GM13976 (cell line): ENCODE measurements around the gene KRR1.

Experiments
- DNase-seq: peaks from one replicate; pipeline ENCODE4 v3.0.0; 2012; ENCODE audit warnings: low spot score
- in situ Hi-C: fragments of 300-500 bp; cut with MboI; formaldehyde crosslinking; loops from one replicate; pipeline ENCODE4 v1.12.0; 2022; ENCODE audit warnings: low sequenced_read_pairs, mixed read lengths, inconsistent platforms; ENCODE audit not compliant: unreplicated experiment
- TF ChIP-seq, protein P1 (sequence below): IDR thresholded peaks from 2 replicates; pipeline ENCODE4 v1.5.1; 2012; ENCODE audit warnings: borderline replicate concordance, mild to moderate bottlenecking; ENCODE audit not compliant: insufficient read depth; ENCODE audit errors: extremely low read depth, missing control alignments, control extremely low read depth

The KRR1 gene

DNA sequence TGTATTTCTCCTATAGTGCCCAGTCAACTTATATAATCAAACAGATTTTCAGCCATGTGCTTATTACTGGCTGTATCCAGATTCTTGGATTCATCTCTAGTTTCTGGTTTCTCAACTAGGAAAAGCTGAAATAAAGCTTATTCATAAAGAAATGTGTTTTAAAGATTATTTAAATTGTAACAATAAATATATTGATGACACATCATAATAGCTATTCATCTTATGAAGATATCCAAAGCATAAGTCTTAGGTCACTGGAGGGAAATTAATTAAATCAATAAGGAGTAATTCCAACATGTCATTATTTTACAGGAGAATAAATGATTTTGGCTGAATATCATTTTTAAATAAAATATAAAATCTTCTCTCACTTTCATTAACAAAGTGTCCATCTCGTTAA is 32.1 kb upstream of the KRR1 start:
- in situ Hi-C loops: loop anchor here (25.0 kb wide), 3 partner anchors 794 to 1019 kb away; partner anchors contain the start of genes BBS10 and OSBPL8
- DNase-seq: no peak
- TF ChIP-seq, protein P1, sequence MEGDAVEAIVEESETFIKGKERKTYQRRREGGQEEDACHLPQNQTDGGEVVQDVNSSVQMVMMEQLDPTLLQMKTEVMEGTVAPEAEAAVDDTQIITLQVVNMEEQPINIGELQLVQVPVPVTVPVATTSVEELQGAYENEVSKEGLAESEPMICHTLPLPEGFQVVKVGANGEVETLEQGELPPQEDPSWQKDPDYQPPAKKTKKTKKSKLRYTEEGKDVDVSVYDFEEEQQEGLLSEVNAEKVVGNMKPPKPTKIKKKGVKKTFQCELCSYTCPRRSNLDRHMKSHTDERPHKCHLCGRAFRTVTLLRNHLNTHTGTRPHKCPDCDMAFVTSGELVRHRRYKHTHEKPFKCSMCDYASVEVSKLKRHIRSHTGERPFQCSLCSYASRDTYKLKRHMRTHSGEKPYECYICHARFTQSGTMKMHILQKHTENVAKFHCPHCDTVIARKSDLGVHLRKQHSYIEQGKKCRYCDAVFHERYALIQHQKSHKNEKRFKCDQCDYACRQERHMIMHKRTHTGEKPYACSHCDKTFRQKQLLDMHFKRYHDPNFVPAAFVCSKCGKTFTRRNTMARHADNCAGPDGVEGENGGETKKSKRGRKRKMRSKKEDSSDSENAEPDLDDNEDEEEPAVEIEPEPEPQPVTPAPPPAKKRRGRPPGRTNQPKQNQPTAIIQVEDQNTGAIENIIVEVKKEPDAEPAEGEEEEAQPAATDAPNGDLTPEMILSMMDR: no peak

DNA sequence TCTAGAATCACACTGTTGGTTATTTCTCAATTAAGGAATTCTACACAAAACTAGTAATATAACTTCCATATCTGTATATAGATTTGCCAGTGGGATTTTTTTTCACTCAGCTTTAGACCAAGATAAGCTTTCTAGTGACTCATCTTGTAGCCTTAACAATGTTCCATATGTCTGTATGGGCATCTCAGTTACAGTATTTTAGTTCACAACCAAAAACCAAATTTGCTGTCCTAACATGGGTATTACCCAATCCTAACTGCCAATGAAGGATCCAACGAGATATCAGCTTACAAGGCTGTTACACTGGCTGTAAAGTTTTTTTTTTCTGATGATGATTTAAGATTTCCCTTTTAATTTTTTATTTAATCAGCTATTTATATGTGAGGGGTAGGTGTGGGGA is 31.5 kb upstream of the KRR1 start:
- TF ChIP-seq, protein P1: no peak
- in situ Hi-C loops: loop anchor here (25.0 kb wide), 3 partner anchors 794 to 1019 kb away; partner anchors contain the start of genes BBS10 and OSBPL8
- DNase-seq: no peak

DNA sequence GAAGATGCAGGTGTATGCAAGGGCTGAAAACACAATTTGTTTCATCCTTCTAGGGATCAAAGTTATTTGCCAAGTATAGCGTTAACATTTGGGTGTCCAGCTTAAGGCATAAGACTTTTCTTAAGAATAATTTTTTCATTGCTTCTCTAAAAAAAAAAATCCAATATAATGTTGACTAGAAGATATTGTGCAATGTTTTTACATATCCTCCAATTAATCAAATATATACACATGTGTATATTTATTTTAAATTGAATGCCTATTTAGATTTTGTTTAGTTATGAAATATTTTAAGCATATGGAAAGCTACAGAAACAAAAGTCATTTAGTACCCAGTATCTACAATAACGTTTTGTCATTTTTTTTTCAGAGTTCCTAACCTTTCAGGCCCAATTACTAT is 28.5 kb upstream of the KRR1 start:
- DNase-seq: no peak
- in situ Hi-C loops: loop anchor here (25.0 kb wide), 3 partner anchors 797 to 1022 kb away; partner anchors contain the start of genes BBS10 and OSBPL8
- TF ChIP-seq, protein P1: no peak

DNA sequence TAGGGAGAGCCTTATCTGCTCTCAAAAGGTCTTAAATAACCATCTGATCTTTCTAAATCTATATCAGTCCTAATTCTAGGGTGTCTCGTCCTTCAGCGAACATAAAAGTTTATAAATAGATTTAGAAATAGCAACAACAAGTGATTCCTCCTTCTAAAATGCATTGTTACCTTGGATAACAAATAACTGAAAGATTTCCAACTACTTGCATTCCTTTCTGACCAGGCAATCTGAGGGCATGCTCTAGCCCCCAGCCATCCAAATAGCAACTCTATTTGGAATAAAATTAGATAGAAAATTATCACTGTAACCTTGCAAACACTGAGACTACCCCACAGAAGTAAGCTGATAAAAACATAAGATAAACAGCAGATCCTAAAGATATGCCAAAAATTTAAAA is 21.8 kb upstream of the KRR1 start:
- in situ Hi-C loops: loop anchor here (25.0 kb wide), 3 partner anchors 804 to 1029 kb away; partner anchors contain the start of genes BBS10 and OSBPL8
- DNase-seq: no peak
- TF ChIP-seq, protein P1: no peak

DNA sequence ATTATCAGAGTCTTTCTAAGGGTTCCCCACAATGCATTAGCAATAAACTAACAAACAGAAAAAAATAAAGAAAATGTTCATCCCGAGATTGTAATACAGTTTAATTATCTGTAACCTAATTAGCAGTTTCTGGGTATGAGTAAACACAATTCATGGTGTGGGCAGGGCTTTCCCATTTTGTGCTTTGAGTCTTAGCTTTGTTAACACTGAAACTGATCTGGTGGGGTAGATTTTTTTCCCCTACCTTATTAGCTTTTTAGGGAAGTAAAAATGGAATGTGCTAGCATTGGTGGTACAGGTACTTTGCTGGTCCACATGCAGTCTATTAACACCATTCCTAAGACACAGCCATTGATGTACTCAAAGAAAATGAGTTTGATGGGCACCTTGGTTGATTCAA is 18.4 kb upstream of the KRR1 start:
- no peak for DNase-seq
- TF ChIP-seq, protein P1: no peak
- in situ Hi-C loops: loop anchor here (5.0 to 25.0 kb wide), 4 partner anchors 507 to 1032 kb away; partner anchors contain the start of genes BBS10 and OSBPL8

DNA sequence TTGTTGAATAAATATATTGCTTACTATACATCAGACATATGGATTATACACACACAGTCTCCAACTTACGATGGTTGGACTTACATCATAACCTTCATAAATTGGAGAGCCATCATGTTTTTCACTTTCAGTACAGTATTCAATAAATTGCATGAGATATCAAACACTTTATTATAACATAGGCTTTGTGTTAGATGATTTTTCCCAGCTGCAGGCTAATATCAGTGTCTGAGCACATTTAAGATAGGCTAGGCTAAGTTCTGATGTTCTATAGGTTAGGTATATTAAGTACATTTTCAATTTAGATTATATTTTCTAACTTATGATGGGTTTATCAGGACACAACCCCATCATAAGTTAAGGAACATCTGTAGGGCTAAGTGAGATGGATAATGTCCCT is 17.9 kb upstream of the KRR1 start:
- TF ChIP-seq, protein P1: no peak
- DNase-seq: no peak
- in situ Hi-C loops: loop anchor here (5.0 to 25.0 kb wide), 4 partner anchors 508 to 1033 kb away; partner anchors contain the start of genes BBS10 and OSBPL8
